ENCODE data around the gene AIFM3.
"Not testable (repeated sequence)": the region's sequence is repeated elsewhere in the genome, so short reads cannot be mapped to it uniquely, and the experiment has no call there.

The AIFM3 gene

GRCh38 chr22:20966883-20967696, at the start of gene AIFM3:
Gene AIFM3 (plus strand): TSS chr22:20967255. CDS start chr22:20967945, 690 bp downstream.
- no peak for DNase-seq (ENCODE audit: low read depth)
- H3K4me3 ChIP-seq (ENCODE audit: low read depth, low read length), result no peak within 1 kb of the TSS

- H3K4me3 ChIP-seq (ENCODE audit: low read depth, low read length), result peak overlapping the region; percentile 99
- no peak for DNase-seq (ENCODE audit: low read depth)
These were observed 48.3 kb upstream of the AIFM3 start for GRCh38 chr22:20918663-20919218.

- H3K4me3 ChIP-seq (ENCODE audit: low read depth, low read length), result peak overlapping the region; percentile 99
- no peak for DNase-seq (ENCODE audit: low read depth)
These were observed 47.3 kb upstream of the AIFM3 start for GRCh38 chr22:20919718-20920117.

- H3K4me3 ChIP-seq (ENCODE audit: low read depth, low read length), result peak overlapping the region; percentile 99
These were observed 46.2 kb upstream of the AIFM3 start for GRCh38 chr22:20920881-20921203.

GRCh38 chr22:20922141-20922751, 44.8 kb upstream of the AIFM3 start:
- DNase-seq (ENCODE audit: low read depth), result no peak
- no peak overlapping the region for H3K4me3 ChIP-seq (ENCODE audit: low read depth, low read length)

More at GRCh38 chr22:20920881-20921203, 46.2 kb upstream of the AIFM3 start:
- no peak for DNase-seq (ENCODE audit: low read depth)

- H3K4me3 ChIP-seq (ENCODE audit: low read depth, low read length), result no peak overlapping the region
- DNase-seq (ENCODE audit: low read depth), result no peak
These were observed 40.8 kb upstream of the AIFM3 start for GRCh38 chr22:20926243-20926642.

GRCh38 chr22:20927940-20928572, 39.0 kb upstream of the AIFM3 start:
- DNase-seq (ENCODE audit: low read depth), result no peak
- H3K4me3 ChIP-seq (ENCODE audit: low read depth, low read length), result no peak overlapping the region

- DNase-seq (ENCODE audit: low read depth), result no peak
- H3K4me3 ChIP-seq (ENCODE audit: low read depth, low read length), result no peak overlapping the region
These were observed 38.5 kb upstream of the AIFM3 start for GRCh38 chr22:20928573-20928967.

- no peak overlapping the region for H3K4me3 ChIP-seq (ENCODE audit: low read depth, low read length)
- DNase-seq (ENCODE audit: low read depth), result no peak
These were observed 37.1 kb upstream of the AIFM3 start for GRCh38 chr22:20930004-20930403.

- DNase-seq (ENCODE audit: low read depth); H3K4me3 ChIP-seq (ENCODE audit: low read depth, low read length): not testable (repeated sequence)
These were observed 36.6 kb upstream of the AIFM3 start for GRCh38 chr22:20930435-20930834.

- DNase-seq (ENCODE audit: low read depth), result no peak
- no peak overlapping the region for H3K4me3 ChIP-seq (ENCODE audit: low read depth, low read length)
These were observed 35.9 kb upstream of the AIFM3 start for GRCh38 chr22:20931126-20931654.

- DNase-seq (ENCODE audit: low read depth), result no peak
- H3K4me3 ChIP-seq (ENCODE audit: low read depth, low read length), result no peak overlapping the region
These were observed 33.1 kb upstream of the AIFM3 start for GRCh38 chr22:20933910-20934309.

GRCh38 chr22:20935049-20935448, 32.0 kb upstream of the AIFM3 start:
- not testable (repeated sequence) for H3K4me3 ChIP-seq (ENCODE audit: low read depth, low read length); DNase-seq (ENCODE audit: low read depth)

GRCh38 chr22:20935780-20936539, 31.1 kb upstream of the AIFM3 start:
- not testable (repeated sequence) for H3K4me3 ChIP-seq (ENCODE audit: low read depth, low read length); DNase-seq (ENCODE audit: low read depth)

GRCh38 chr22:20937031-20937793, 29.8 kb upstream of the AIFM3 start:
- H3K4me3 ChIP-seq (ENCODE audit: low read depth, low read length), result no peak overlapping the region
- no peak for DNase-seq (ENCODE audit: low read depth)

GRCh38 chr22:20937794-20938671, 29.0 kb upstream of the AIFM3 start:
- no peak for DNase-seq (ENCODE audit: low read depth)

GRCh38 chr22:20939457-20940185, 27.4 kb upstream of the AIFM3 start:
- not testable (repeated sequence) for H3K4me3 ChIP-seq (ENCODE audit: low read depth, low read length); DNase-seq (ENCODE audit: low read depth)

More at GRCh38 chr22:20937794-20938671, 29.0 kb upstream of the AIFM3 start:
- no peak overlapping the region for H3K4me3 ChIP-seq (ENCODE audit: low read depth, low read length)
